ENCODE data around the gene GRK4. TPM values are rescaled to one million over a fixed set of nuclear protein-coding genes. Genes with fewer than 3 reads are reported as not detected.

The GRK4 gene
- polyA plus RNA-seq, 1 of the 3 experiments (the other 2 are of a cell fraction), result 2.7 TPM

DNA sequence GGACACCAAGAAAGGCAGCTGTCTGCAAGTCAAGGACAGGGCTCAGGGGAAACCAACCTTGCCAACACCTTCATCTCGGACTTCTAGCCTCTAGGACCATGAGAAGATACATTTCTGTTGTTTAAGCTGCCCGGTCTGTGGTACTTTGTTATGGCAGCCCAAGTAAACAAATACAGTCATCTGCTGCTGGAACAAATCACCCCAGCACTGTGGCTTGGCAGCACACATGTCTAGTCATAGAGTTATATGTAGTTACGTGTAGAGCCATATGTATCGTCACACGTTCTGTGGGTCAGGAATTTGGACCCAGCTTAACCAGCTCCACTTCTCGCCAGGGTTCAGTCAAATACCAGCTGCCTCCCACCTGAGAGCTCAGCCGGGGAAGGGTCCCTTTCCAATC, 108.4 kb downstream of the GRK4 start:
- H3K9ac ChIP-seq, result no peak overlapping the region
- no peak for DNase-seq
- TF ChIP-seq TAF1 (IDR thresholded peaks at IDR 0.05; ENCODE audit: borderline replicate concordance, low read depth, low read length), result no peak
- TF ChIP-seq GATA2 (CRISPR knock-in tag; IDR thresholded peaks at IDR 0.05), result no peak
- no peak for TF ChIP-seq RAD21 (IDR thresholded peaks at IDR 0.05; ENCODE audit: low read length)
- TF ChIP-seq TCF12 (IDR thresholded peaks at IDR 0.05), result no peak
- TF ChIP-seq, protein P1, sequence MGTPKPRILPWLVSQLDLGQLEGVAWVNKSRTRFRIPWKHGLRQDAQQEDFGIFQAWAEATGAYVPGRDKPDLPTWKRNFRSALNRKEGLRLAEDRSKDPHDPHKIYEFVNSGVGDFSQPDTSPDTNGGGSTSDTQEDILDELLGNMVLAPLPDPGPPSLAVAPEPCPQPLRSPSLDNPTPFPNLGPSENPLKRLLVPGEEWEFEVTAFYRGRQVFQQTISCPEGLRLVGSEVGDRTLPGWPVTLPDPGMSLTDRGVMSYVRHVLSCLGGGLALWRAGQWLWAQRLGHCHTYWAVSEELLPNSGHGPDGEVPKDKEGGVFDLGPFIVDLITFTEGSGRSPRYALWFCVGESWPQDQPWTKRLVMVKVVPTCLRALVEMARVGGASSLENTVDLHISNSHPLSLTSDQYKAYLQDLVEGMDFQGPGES (IDR thresholded peaks at IDR 0.05; ENCODE audit: low read depth, low read length), result no peak
- peaks cover 5 to 15% of the 10 kb centered on the region in 2 experiments; a peak in 3 of 4 replicates for H3K4me1 ChIP-seq (ENCODE audit: control insufficient read depth in 1 of 2, insufficient read depth in 2 of 2, low read depth in 1 of 2, low read length in 1 of 2)
- ChIA-PET CTCF (interaction anchor here (0.8 to 1.5 kb wide), 2 partner anchors 16 to 24 kb away, joined by 4 to 6 read pairs; no protein-coding TSS in a partner anchor), POLR2A (no interaction called here)
- H4K20me1 ChIP-seq (ENCODE audit: insufficient read depth), result peaks cover 13% of the 10 kb centered on the region
- no peak overlapping the region for H3K27ac ChIP-seq (ENCODE audit: low read depth in 2 of 2, low read length in 1 of 2)
- peaks cover 16% of the 10 kb centered on the region for H3K79me2 ChIP-seq (ENCODE audit: insufficient read depth)
- no peak overlapping the region for H3K4me2 ChIP-seq
- no peaks in the 10 kb centered on the region for H3K9me2 ChIP-seq
- H3K27me3 ChIP-seq (ENCODE audit: insufficient read depth), result no peaks in the 10 kb centered on the region
- H2AFZ ChIP-seq (ENCODE audit: low read depth), result peak overlapping the region; percentile 65; the same call in 1 of the 2 replicates
- 83% methylated on average over 5 of the region's 7 CpGs for WGBS (ENCODE audit: low lambda C conversion rate)
- H3K36me3 ChIP-seq (replicated peaks in 1 of 2; ENCODE audit: control insufficient read depth in 1 of 2, insufficient read depth in 2 of 2, low read length in 1 of 2), result no peaks in the 10 kb centered on the region
- no peak overlapping the region for H3K4me3 ChIP-seq (ENCODE audit: low read depth in 2 of 2, low read length in 1 of 2)
- H3K9me3 ChIP-seq, result no peaks in the 10 kb centered on the region
- peaks cover 8% of the 10 kb centered on the region for H3F3A ChIP-seq (replicated peaks; ENCODE audit: insufficient read depth)

DNA sequence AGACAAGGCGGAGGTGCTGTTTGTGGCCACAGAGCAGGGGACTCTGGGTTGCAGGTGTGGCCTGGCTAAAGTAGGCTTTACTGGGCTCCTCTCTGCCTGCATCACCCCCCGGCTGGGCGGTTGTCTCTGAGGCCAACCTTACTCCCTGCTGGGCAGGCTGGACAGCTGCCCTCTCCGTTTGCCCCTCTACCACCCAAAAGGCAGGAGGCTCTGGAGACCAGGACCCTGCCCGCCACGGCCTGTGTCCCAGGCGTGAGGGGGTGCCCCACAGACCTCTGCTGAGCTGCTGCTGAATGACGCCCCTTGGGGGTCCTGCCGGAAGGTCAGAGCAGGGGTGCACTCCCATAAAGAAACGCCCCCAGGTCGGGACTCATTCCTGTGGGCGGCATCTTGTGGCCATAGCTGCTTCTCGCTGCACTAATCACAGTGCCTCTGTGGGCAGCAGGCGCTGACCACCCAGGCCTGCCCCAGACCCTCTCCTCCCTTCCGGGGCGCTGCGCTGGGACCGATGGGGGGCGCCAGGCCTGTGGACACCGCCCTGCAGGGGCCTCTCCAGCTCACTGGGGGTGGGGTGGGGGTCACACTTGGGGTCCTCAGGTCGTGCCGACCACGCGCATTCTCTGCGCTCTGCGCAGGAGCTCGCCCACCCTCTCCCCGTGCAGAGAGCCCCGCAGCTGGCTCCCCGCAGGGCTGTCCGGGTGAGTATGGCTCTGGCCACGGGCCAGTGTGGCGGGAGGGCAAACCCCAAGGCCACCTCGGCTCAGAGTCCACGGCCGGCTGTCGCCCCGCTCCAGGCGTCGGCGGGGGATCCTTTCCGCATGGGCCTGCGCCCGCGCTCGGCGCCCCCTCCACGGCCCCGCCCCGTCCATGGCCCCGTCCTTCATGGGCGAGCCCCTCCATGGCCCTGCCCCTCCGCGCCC, 110.0 kb downstream of the GRK4 start:
- Histone ChIP-seq H3K9ac (peak overlapping the region; percentile 59; the same call in 1 of the 2 replicates), H3K27ac (ENCODE audit: low read depth in 2 of 2, low read length in 1 of 2) (peak overlapping the region; percentile 28 to 72; a peak in 2 of 4 replicates), H4K20me1 (ENCODE audit: insufficient read depth) (peaks cover 29% of the 10 kb centered on the region), H3K4me1 (ENCODE audit: control insufficient read depth in 1 of 2, insufficient read depth in 2 of 2, low read depth in 1 of 2, low read length in 1 of 2) (peaks cover 6 to 15% of the 10 kb centered on the region in 2 experiments; a peak in 3 of 4 replicates), H3K36me3 (replicated peaks in 1 of 2; ENCODE audit: control insufficient read depth in 1 of 2, insufficient read depth in 2 of 2, low read length in 1 of 2) (no peaks in the 10 kb centered on the region), H3K4me2 (peak overlapping the region; percentile 95), H3K9me3 (no peaks in the 10 kb centered on the region), H2AFZ (ENCODE audit: low read depth) (peak overlapping the region; percentile 92), H3F3A (replicated peaks; ENCODE audit: insufficient read depth) (peaks cover 8% of the 10 kb centered on the region), H3K79me2 (ENCODE audit: insufficient read depth) (peaks cover 33% of the 10 kb centered on the region), H3K4me3 (ENCODE audit: low read depth in 2 of 2, low read length in 1 of 2) (peak overlapping the region; percentile 66 to 75), H3K9me2 (no peaks in the 10 kb centered on the region), H3K27me3 (ENCODE audit: insufficient read depth) (no peaks in the 10 kb centered on the region)
- WGBS (ENCODE audit: low lambda C conversion rate), result 6% methylated on average over 3 of the region's 54 CpGs
- peak; percentile 59 for DNase-seq
- ChIA-PET POLR2A (interaction anchor here (0.6 to 0.8 kb wide), 2 partner anchors 11 to 345 kb away, joined by 3 to 4 read pairs; no protein-coding TSS in a partner anchor), CTCF (interaction anchor here (0.6 to 1.5 kb wide), 8 partner anchors 8 to 103 kb away, joined by 3 to 6 read pairs (median 4); no protein-coding TSS in a partner anchor)
- TF ChIP-seq FOSL2 (IDR thresholded peaks at IDR 0.05; ENCODE audit: borderline replicate concordance, low read depth), result no peak
- TF ChIP-seq RAD21 (IDR thresholded peaks at IDR 0.05; ENCODE audit: low read length), result no peak
- peak; percentile 42; the same call in 1 of the 2 replicates for TF ChIP-seq MXI1 (IDR thresholded peaks at IDR 0.05; ENCODE audit: low read depth, low read length)
- no peak for TF ChIP-seq TCF12 (IDR thresholded peaks at IDR 0.05)
- peak; percentile 62 for TF ChIP-seq POLR2AphosphoS5 (IDR thresholded peaks at IDR 0.05; ENCODE audit: low read depth, low read length)
- TF ChIP-seq, protein P2, sequence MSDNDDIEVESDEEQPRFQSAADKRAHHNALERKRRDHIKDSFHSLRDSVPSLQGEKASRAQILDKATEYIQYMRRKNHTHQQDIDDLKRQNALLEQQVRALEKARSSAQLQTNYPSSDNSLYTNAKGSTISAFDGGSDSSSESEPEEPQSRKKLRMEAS (IDR thresholded peaks at IDR 0.05; ENCODE audit: low read depth), result peak; percentile 78; the same call in 1 of the 2 replicates
- no peak for TF ChIP-seq SIN3A (IDR thresholded peaks at IDR 0.05; ENCODE audit: borderline replicate concordance, low read depth, low read length)
- no peak for TF ChIP-seq RXRA (IDR thresholded peaks at IDR 0.05; ENCODE audit: borderline replicate concordance, low read depth)
- no peak for TF ChIP-seq YY1 (IDR thresholded peaks at IDR 0.05; ENCODE audit: low read depth)
- TF ChIP-seq, protein P3, sequence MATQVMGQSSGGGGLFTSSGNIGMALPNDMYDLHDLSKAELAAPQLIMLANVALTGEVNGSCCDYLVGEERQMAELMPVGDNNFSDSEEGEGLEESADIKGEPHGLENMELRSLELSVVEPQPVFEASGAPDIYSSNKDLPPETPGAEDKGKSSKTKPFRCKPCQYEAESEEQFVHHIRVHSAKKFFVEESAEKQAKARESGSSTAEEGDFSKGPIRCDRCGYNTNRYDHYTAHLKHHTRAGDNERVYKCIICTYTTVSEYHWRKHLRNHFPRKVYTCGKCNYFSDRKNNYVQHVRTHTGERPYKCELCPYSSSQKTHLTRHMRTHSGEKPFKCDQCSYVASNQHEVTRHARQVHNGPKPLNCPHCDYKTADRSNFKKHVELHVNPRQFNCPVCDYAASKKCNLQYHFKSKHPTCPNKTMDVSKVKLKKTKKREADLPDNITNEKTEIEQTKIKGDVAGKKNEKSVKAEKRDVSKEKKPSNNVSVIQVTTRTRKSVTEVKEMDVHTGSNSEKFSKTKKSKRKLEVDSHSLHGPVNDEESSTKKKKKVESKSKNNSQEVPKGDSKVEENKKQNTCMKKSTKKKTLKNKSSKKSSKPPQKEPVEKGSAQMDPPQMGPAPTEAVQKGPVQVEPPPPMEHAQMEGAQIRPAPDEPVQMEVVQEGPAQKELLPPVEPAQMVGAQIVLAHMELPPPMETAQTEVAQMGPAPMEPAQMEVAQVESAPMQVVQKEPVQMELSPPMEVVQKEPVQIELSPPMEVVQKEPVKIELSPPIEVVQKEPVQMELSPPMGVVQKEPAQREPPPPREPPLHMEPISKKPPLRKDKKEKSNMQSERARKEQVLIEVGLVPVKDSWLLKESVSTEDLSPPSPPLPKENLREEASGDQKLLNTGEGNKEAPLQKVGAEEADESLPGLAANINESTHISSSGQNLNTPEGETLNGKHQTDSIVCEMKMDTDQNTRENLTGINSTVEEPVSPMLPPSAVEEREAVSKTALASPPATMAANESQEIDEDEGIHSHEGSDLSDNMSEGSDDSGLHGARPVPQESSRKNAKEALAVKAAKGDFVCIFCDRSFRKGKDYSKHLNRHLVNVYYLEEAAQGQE (IDR thresholded peaks at IDR 0.05; ENCODE audit: low read depth, low read length), result 0 out of 2 replicates have a peak, but pooled peaks have one; percentile 32
- TF ChIP-seq EZH2phosphoT487 (IDR thresholded peaks at IDR 0.05; ENCODE audit: borderline replicate concordance, low read depth), result no peak
- no peak for TF ChIP-seq MEF2A (IDR thresholded peaks at IDR 0.05; ENCODE audit: borderline replicate concordance, low read depth)
- TF ChIP-seq RFX5 (IDR thresholded peaks at IDR 0.05; ENCODE audit: low read length), result no peak
- no peak for TF ChIP-seq ELF1 (IDR thresholded peaks at IDR 0.05)
- TF ChIP-seq, protein P4, sequence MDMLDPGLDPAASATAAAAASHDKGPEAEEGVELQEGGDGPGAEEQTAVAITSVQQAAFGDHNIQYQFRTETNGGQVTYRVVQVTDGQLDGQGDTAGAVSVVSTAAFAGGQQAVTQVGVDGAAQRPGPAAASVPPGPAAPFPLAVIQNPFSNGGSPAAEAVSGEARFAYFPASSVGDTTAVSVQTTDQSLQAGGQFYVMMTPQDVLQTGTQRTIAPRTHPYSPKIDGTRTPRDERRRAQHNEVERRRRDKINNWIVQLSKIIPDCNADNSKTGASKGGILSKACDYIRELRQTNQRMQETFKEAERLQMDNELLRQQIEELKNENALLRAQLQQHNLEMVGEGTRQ (IDR thresholded peaks at IDR 0.05; ENCODE audit: borderline replicate concordance, low read depth, low read length), result no peak
